ENCODE data around the gene KIF27.
A peak's percentile ranks its signal among the peaks of the same experiment; 100 is the strongest.

KIF27 gene

GRCh38 chr9:83959061-83959460 lies 37.8 kb upstream of the KIF27 start:
- Histone ChIP-seq H4K8ac (ENCODE audit: low read depth, low read length) (no peak overlapping the region), H3K4ac (ENCODE audit: low read length) (no peak overlapping the region), H2BK15ac (ENCODE audit: low read length) (no peak overlapping the region), H3K14ac (ENCODE audit: low read length) (no peak overlapping the region), H3K23ac (ENCODE audit: low read depth, low read length, poor library complexity) (no peak overlapping the region), H3K36me3 (replicated peaks in 1 of 2; ENCODE audit: control insufficient read depth in 2 of 2, insufficient read depth in 2 of 2, low read length in 2 of 2) (no peaks in the 10 kb centered on the region), H4K91ac (ENCODE audit: low read depth, low read length, poor library complexity) (no peak overlapping the region), H3K4me2 (ENCODE audit: insufficient read depth, low read length, poor library complexity, severe bottlenecking) (peak overlapping the region; percentile 2), H2AK5ac (ENCODE audit: low read depth, low read length) (no peak overlapping the region), H3K27me3 (ENCODE audit: control insufficient read depth in 3 of 3, insufficient read depth in 3 of 3, low read depth in 1 of 3, low read length in 3 of 3) (peaks cover 0 to 22% (median 0%) of the 10 kb centered on the region in 3 experiments), H3K4me1 (ENCODE audit: control insufficient read depth in 2 of 2, insufficient read depth in 1 of 2, low read depth in 1 of 2, low read length in 2 of 2) (no peaks in the 10 kb centered on the region), H2AFZ (ENCODE audit: low read length) (no peak overlapping the region), H3K27ac (replicated peaks; ENCODE audit: low read length) (no peak overlapping the region), H3K18ac (ENCODE audit: low read length) (no peak overlapping the region), H3K9ac (ENCODE audit: low read depth, low read length, poor library complexity) (no peak overlapping the region), H2BK5ac (ENCODE audit: low read length) (no peak overlapping the region), H3K9me3 (replicated peaks in 1 of 2; ENCODE audit: control insufficient read depth in 2 of 2, insufficient read depth in 1 of 2, low read depth in 1 of 2, low read length in 2 of 2) (peaks cover 0 to 2% of the 10 kb centered on the region in 2 donors), H3K79me1 (ENCODE audit: low read depth, low read length) (no peaks in the 10 kb centered on the region), H3K4me3 (ENCODE audit: low read length in 2 of 2) (no peak overlapping the region), H2BK120ac (ENCODE audit: low read depth, low read length) (no peak overlapping the region), H2BK12ac (ENCODE audit: low read length) (no peak overlapping the region)
- DNase-seq (ENCODE audit: low spot score): no peak
- no CpG with 5 or more reads among the region's 4 CpGs for WGBS, 2 donors (ENCODE audit: extremely low coverage in 2 of 2, insufficient read length in 2 of 2, insufficient replicate concordance in 1 of 2)

GRCh38 chr9:83957248-83957513 lies 35.9 kb upstream of the KIF27 start:
- Histone ChIP-seq H3K79me1 (ENCODE audit: low read depth, low read length) (no peaks in the 10 kb centered on the region), H2AK5ac (ENCODE audit: low read depth, low read length) (no peak overlapping the region), H2BK12ac (ENCODE audit: low read length) (no peak overlapping the region), H3K4me1 (ENCODE audit: control insufficient read depth in 2 of 2, insufficient read depth in 1 of 2, low read depth in 1 of 2, low read length in 2 of 2) (no peaks in the 10 kb centered on the region), H3K27me3 (ENCODE audit: control insufficient read depth in 3 of 3, insufficient read depth in 3 of 3, low read depth in 1 of 3, low read length in 3 of 3) (peaks cover 0 to 22% (median 0%) of the 10 kb centered on the region in 3 experiments), H2AFZ (ENCODE audit: low read length) (peak overlapping the region; percentile 85), H2BK5ac (ENCODE audit: low read length) (no peak overlapping the region), H3K18ac (ENCODE audit: low read length) (no peak overlapping the region), H2BK120ac (ENCODE audit: low read depth, low read length) (no peak overlapping the region), H3K27ac (replicated peaks; ENCODE audit: low read length) (no peak overlapping the region), H3K4me3 (ENCODE audit: low read length in 2 of 2) (peak overlapping the region in 1 of 2 donors; percentile 56), H3K9ac (ENCODE audit: low read depth, low read length, poor library complexity) (no peak overlapping the region), H3K36me3 (replicated peaks in 1 of 2; ENCODE audit: control insufficient read depth in 2 of 2, insufficient read depth in 2 of 2, low read length in 2 of 2) (no peaks in the 10 kb centered on the region), H3K23ac (ENCODE audit: low read depth, low read length, poor library complexity) (no peak overlapping the region), H3K14ac (ENCODE audit: low read length) (no peak overlapping the region), H3K9me3 (replicated peaks in 1 of 2; ENCODE audit: control insufficient read depth in 2 of 2, insufficient read depth in 1 of 2, low read depth in 1 of 2, low read length in 2 of 2) (peaks cover 0 to 2% of the 10 kb centered on the region in 2 donors), H3K4ac (ENCODE audit: low read length) (no peak overlapping the region), H4K91ac (ENCODE audit: low read depth, low read length, poor library complexity) (no peak overlapping the region), H4K8ac (ENCODE audit: low read depth, low read length) (no peak overlapping the region), H2BK15ac (ENCODE audit: low read length) (no peak overlapping the region), H3K4me2 (ENCODE audit: insufficient read depth, low read length, poor library complexity, severe bottlenecking) (no peak overlapping the region)
- WGBS, 2 donors (ENCODE audit: extremely low coverage in 2 of 2, insufficient read length in 2 of 2, insufficient replicate concordance in 1 of 2): no CpG with 5 or more reads among the region's 4 CpGs
- no peak for DNase-seq (ENCODE audit: low spot score)

- no peaks in the 10 kb centered on the region for H3K4me1 ChIP-seq (ENCODE audit: control insufficient read depth in 2 of 2, insufficient read depth in 1 of 2, low read depth in 1 of 2, low read length in 2 of 2)
- H4K8ac ChIP-seq (ENCODE audit: low read depth, low read length): no peak overlapping the region
- no peak overlapping the region for H2BK12ac ChIP-seq (ENCODE audit: low read length)
- peak overlapping the region; percentile 82 for H3K14ac ChIP-seq (ENCODE audit: low read length)
- H2AK5ac ChIP-seq (ENCODE audit: low read depth, low read length): peak overlapping the region; percentile 56
- peak overlapping the region; percentile 66 for H2BK5ac ChIP-seq (ENCODE audit: low read length)
- H3K4ac ChIP-seq (ENCODE audit: low read length): peak overlapping the region; percentile 11
- DNase-seq (ENCODE audit: low spot score): no peak
- H2AFZ ChIP-seq (ENCODE audit: low read length): peak overlapping the region; percentile 85
- no peak overlapping the region for H3K27ac ChIP-seq (replicated peaks; ENCODE audit: low read length)
- no peak overlapping the region for H4K91ac ChIP-seq (ENCODE audit: low read depth, low read length, poor library complexity)
- no peaks in the 10 kb centered on the region for H3K36me3 ChIP-seq (replicated peaks in 1 of 2; ENCODE audit: control insufficient read depth in 2 of 2, insufficient read depth in 2 of 2, low read length in 2 of 2)
- no peak overlapping the region for H3K9ac ChIP-seq (ENCODE audit: low read depth, low read length, poor library complexity)
- H2BK120ac ChIP-seq (ENCODE audit: low read depth, low read length): no peak overlapping the region
- WGBS, 2 donors (ENCODE audit: extremely low coverage in 2 of 2, insufficient read length in 2 of 2, insufficient replicate concordance in 1 of 2): no CpG with 5 or more reads among the region's 57 CpGs
- peak overlapping the region; percentile 83 for H3K18ac ChIP-seq (ENCODE audit: low read length)
- H3K79me1 ChIP-seq (ENCODE audit: low read depth, low read length): no peaks in the 10 kb centered on the region
- peaks cover 0 to 2% of the 10 kb centered on the region in 2 donors for H3K9me3 ChIP-seq (replicated peaks in 1 of 2; ENCODE audit: control insufficient read depth in 2 of 2, insufficient read depth in 1 of 2, low read depth in 1 of 2, low read length in 2 of 2)
- peaks cover 0 to 22% (median 0%) of the 10 kb centered on the region in 3 experiments for H3K27me3 ChIP-seq (ENCODE audit: control insufficient read depth in 3 of 3, insufficient read depth in 3 of 3, low read depth in 1 of 3, low read length in 3 of 3)
- H2BK15ac ChIP-seq (ENCODE audit: low read length): peak overlapping the region; percentile 26
- H3K4me2 ChIP-seq (ENCODE audit: insufficient read depth, low read length, poor library complexity, severe bottlenecking): peak overlapping the region; percentile 45
- peak overlapping the region; percentile 73 for H3K23ac ChIP-seq (ENCODE audit: low read depth, low read length, poor library complexity)
- H3K4me3 ChIP-seq (ENCODE audit: low read length in 2 of 2): peak overlapping the region; percentile 56 to 68
These were observed 35.4 kb upstream of the KIF27 start for GRCh38 chr9:83956436-83957247.

GRCh38 chr9:83956086-83956435 lies 34.8 kb upstream of the KIF27 start:
- Histone ChIP-seq H3K9me3 (replicated peaks in 1 of 2; ENCODE audit: control insufficient read depth in 2 of 2, insufficient read depth in 1 of 2, low read depth in 1 of 2, low read length in 2 of 2) (peaks cover 0 to 2% of the 10 kb centered on the region in 2 donors), H2AFZ (ENCODE audit: low read length) (peak overlapping the region; percentile 85), H3K9ac (ENCODE audit: low read depth, low read length, poor library complexity) (peak overlapping the region; percentile 24), H3K4me1 (ENCODE audit: control insufficient read depth in 2 of 2, insufficient read depth in 1 of 2, low read depth in 1 of 2, low read length in 2 of 2) (no peaks in the 10 kb centered on the region), H2BK12ac (ENCODE audit: low read length) (no peak overlapping the region), H3K18ac (ENCODE audit: low read length) (peak overlapping the region; percentile 83), H2BK120ac (ENCODE audit: low read depth, low read length) (no peak overlapping the region), H3K27ac (replicated peaks; ENCODE audit: low read length) (no peak overlapping the region), H3K79me1 (ENCODE audit: low read depth, low read length) (no peaks in the 10 kb centered on the region), H3K4me2 (ENCODE audit: insufficient read depth, low read length, poor library complexity, severe bottlenecking) (no peak overlapping the region), H2BK15ac (ENCODE audit: low read length) (no peak overlapping the region), H3K14ac (ENCODE audit: low read length) (peak overlapping the region; percentile 82), H3K4ac (ENCODE audit: low read length) (no peak overlapping the region), H4K8ac (ENCODE audit: low read depth, low read length) (no peak overlapping the region), H3K36me3 (replicated peaks in 1 of 2; ENCODE audit: control insufficient read depth in 2 of 2, insufficient read depth in 2 of 2, low read length in 2 of 2) (no peaks in the 10 kb centered on the region), H3K23ac (ENCODE audit: low read depth, low read length, poor library complexity) (peak overlapping the region; percentile 73), H3K4me3 (ENCODE audit: low read length in 2 of 2) (peak overlapping the region; percentile 56 to 68), H4K91ac (ENCODE audit: low read depth, low read length, poor library complexity) (no peak overlapping the region), H3K27me3 (ENCODE audit: control insufficient read depth in 3 of 3, insufficient read depth in 3 of 3, low read depth in 1 of 3, low read length in 3 of 3) (peaks cover 0 to 22% (median 0%) of the 10 kb centered on the region in 3 experiments), H2AK5ac (ENCODE audit: low read depth, low read length) (peak overlapping the region; percentile 56), H2BK5ac (ENCODE audit: low read length) (peak overlapping the region; percentile 66)
- no CpG with 5 or more reads among the region's 23 CpGs for WGBS, 2 donors (ENCODE audit: extremely low coverage in 2 of 2, insufficient read length in 2 of 2, insufficient replicate concordance in 1 of 2)
- no peak for DNase-seq (ENCODE audit: low spot score)
